Activated CD4-positive, alpha-beta memory T cell treated with anti-CD3 and anti-CD28 coated beads, Interleukin-2, amount 10 ng/mL, durations not matched to agents 7 days and 5 days (primary cell): ENCODE measurements around the gene CTTNBP2. TPM values are rescaled to one million over a fixed set of nuclear protein-coding genes. Genes with fewer than 3 reads are reported as not detected.

ENCODE experiments used
- CTCF ChIA-PET: fragments of 350-600 bp; sonication (Branson Sonifier 250); formaldehyde crosslinking; loops from one replicate; lab custom pipeline; 2021; ENCODE audit warnings: antibody characterized with exemption, inconsistent platforms; lab: Charles Lee
- POLR2A ChIA-PET: fragments of 350-600 bp; sonication (Branson Sonifier 250); formaldehyde crosslinking; loops from one replicate; lab custom pipeline; 2021; ENCODE audit warnings: antibody characterized with exemption; lab: Charles Lee
- DNase-seq: peaks from one replicate; pipeline ENCODE4 v3.0.0-alpha.2; 2020
- H3K27ac Mint-ChIP-seq: one replicate; pipeline ENCODE4 v1.8.0; 2021; ENCODE audit warnings: mild to moderate bottlenecking, mixed read lengths
- H3K27me3 Mint-ChIP-seq: one replicate; pipeline ENCODE4 v1.8.0; 2021; ENCODE audit warnings: mixed read lengths
- H3K36me3 Mint-ChIP-seq: one replicate; pipeline ENCODE4 v1.8.0; 2021; ENCODE audit warnings: low read depth, mixed read lengths
- H3K4me1 Mint-ChIP-seq: one replicate; pipeline ENCODE4 v1.8.0; 2021; ENCODE audit warnings: mixed read lengths
- H3K4me3 Mint-ChIP-seq: one replicate; pipeline ENCODE4 v1.8.0; 2021; ENCODE audit warnings: mild to moderate bottlenecking, mixed read lengths
- H3K9me3 Mint-ChIP-seq: one replicate; pipeline ENCODE4 v1.8.0; 2021; ENCODE audit warnings: mixed read lengths
- total RNA-seq, 2 experiments: library from RNA; stranded (reverse); gene quantifications; one replicate each; pipeline ENCODE4 v1.2.3, GENCODE V29; 2021

Gene CTTNBP2
- total RNA-seq, 2 experiments from 2014 or later = not detected

DNA sequence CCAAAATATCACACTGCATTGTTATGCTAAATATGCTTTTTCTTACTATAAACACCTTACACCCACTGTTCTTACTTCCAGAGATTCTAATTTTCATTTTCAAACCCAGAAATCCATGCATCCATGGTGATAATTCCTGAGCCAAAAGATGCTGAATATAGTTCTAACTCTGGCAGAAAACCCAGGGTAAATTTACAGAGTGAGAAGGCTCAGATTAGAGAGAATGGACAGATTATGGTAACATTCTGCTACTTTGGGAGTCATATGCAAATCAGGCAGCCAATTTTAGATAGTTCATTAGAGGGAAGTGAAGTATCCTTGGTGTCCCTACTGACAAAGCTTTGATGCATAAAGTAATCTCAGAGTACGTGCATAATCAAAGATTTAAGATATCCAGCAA is 15.4 kb upstream of the CTTNBP2 start:
- Mint-ChIP-seq H3K36me3 (no peaks in the 10 kb centered on the region), H3K27me3 (no peaks in the 10 kb centered on the region), H3K4me3 (no peak overlapping the region), H3K9me3 (no peaks in the 10 kb centered on the region), H3K4me1 (no peaks in the 10 kb centered on the region), H3K27ac (no peak overlapping the region)
- DNase-seq = no peak
- POLR2A ChIA-PET = no interaction called here
- CTCF ChIA-PET = no interaction called here

DNA sequence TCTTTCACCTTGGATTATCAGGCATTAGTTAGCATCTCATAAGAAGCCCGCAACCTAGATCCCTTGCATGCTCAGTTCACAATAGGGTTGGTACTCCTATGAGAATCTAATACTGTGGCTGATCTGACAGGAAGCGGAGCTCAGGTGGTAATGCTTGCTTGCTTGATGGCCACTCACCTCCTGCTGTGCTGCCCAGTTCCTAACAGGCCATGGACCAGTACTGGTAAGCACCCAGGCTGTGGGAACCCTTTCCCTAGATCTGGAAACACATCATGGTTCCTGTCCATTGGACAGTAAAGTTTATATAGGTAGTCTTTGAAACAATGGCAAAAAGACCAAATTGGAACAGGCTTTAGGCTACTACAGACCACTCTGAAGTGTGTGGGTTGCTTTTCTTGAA is 9.4 kb upstream of the CTTNBP2 start:
- Mint-ChIP-seq H3K27me3 (no peaks in the 10 kb centered on the region), H3K27ac (no peak overlapping the region), H3K4me3 (no peak overlapping the region), H3K9me3 (no peaks in the 10 kb centered on the region), H3K4me1 (no peaks in the 10 kb centered on the region), H3K36me3 (no peaks in the 10 kb centered on the region)
- no peak for DNase-seq
- ChIA-PET POLR2A (no interaction called here), CTCF (no interaction called here)

DNA sequence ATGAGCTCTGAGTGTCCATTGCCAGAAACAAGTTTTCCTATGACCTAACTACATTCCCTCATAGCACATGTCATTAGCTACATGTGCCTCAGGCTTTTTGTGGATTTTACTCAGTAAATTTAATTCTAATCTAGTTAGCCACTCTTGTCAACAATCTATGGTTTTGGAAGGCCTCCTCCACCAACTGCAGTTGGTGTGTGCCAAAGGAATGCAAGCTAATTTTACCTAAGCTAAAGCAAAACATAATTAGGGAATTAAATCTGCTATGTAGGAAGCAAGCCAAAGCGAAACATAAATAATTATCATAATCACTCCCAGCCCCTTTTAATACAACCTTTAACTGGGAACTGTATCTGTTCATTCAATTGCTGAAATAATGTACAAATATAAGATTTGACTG is 3.5 kb upstream of the CTTNBP2 start:
- DNase-seq = no peak
- no peak overlapping the region for H3K4me3 Mint-ChIP-seq
- H3K27me3 Mint-ChIP-seq = peaks cover 27% of the 10 kb centered on the region
- peaks cover 2% of the 10 kb centered on the region for H3K4me1 Mint-ChIP-seq
- H3K36me3 Mint-ChIP-seq = no peaks in the 10 kb centered on the region
- no peak overlapping the region for H3K27ac Mint-ChIP-seq
- H3K9me3 Mint-ChIP-seq = no peaks in the 10 kb centered on the region
- ChIA-PET POLR2A (no interaction called here), CTCF (no interaction called here)

DNA sequence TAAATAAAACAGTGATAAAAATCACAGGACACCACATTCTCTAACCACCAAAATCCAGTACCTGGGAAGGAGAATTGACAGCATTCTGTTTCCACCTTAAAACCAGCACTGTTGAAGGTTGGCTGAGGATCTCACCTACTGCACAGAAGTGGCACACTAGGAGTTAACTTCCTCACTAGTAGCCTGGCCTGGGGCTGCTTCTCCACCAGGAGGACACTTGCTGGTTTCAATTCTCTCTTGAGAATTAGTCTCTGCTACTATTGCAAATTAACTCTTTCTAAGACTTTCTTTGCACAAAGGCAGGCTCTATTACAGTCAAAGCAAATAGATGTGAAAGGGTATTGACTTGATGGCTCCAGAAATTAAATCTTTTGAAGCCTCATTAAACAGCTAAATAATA is 2.3 kb upstream of the CTTNBP2 start:
- ChIA-PET POLR2A (no interaction called here), CTCF (no interaction called here)
- no peak overlapping the region for H3K4me3 Mint-ChIP-seq
- H3K9me3 Mint-ChIP-seq = no peaks in the 10 kb centered on the region
- no peaks in the 10 kb centered on the region for H3K36me3 Mint-ChIP-seq
- no peak overlapping the region for H3K27ac Mint-ChIP-seq
- DNase-seq = no peak
- H3K27me3 Mint-ChIP-seq = peaks cover 33% of the 10 kb centered on the region
- peaks cover 2% of the 10 kb centered on the region for H3K4me1 Mint-ChIP-seq

DNA sequence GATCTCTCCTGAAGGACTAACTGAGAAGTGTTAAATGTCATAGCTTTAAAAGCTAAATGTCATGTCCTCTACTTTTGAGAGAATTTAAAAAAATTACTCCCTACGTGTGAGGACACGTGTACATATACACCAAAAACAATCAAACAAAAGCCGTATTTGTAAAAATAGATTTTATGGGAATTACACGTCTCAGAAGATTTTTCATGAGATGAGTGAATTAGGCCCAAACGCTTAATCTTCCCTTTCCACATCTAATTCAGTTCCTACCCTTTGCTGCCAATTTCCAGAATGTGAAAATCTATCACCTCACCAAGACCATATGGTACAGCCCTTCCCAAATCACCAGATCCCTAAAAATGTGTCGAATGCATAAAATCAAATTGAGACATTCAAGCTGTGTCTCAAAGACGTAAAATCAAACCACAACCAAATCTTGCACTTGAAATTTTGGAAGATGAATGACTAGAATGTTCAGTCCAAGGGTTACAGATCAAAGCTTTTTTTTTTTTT is 1.0 kb upstream of the CTTNBP2 start:
- Mint-ChIP-seq H3K9me3 (no peaks in the 10 kb centered on the region), H3K27me3 (peaks cover 33% of the 10 kb centered on the region), H3K27ac (no peak overlapping the region), H3K36me3 (no peaks in the 10 kb centered on the region), H3K4me3 (no peak overlapping the region), H3K4me1 (peaks cover 2% of the 10 kb centered on the region)
- no peak for DNase-seq
- ChIA-PET POLR2A (no interaction called here), CTCF (no interaction called here)

DNA sequence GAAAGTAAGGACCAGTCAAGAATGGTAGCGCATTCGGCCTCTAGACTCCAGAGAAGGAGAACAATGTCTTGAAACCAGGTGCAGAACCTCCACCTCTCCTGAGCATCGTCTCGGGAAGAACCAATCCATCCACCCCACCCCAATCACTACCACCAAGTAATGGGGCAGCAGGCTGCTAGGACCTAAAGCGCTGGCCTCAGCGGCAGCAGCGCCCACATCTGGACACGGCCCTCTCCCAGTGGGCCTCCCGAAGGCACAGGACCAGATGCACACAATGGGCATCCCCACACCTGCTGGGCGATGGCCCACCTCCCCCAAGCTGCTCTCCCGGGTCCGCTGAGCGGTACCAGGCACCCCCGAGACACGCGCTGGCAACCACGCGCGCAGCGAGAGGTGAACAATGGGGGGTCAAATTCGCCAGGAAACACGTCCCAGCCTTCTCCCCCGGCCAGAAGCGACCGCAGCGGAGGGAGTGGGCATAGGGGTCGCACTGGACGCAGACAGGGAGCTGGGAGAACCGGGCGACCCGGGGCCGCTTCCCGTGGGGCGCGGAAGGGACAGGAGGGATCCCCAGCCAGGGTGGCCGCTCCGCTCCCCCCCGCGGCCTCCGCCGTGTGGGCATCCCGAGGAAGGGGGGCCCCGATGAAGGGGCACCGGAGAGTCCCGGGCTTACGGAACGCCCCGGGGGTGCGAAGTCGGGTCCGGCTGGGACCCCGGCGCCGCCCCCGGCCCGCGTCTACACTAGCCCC is 506 bp downstream of the CTTNBP2 start:
- H3K4me1 Mint-ChIP-seq = peaks cover 2% of the 10 kb centered on the region
- peaks cover 35% of the 10 kb centered on the region for H3K27me3 Mint-ChIP-seq

DNA sequence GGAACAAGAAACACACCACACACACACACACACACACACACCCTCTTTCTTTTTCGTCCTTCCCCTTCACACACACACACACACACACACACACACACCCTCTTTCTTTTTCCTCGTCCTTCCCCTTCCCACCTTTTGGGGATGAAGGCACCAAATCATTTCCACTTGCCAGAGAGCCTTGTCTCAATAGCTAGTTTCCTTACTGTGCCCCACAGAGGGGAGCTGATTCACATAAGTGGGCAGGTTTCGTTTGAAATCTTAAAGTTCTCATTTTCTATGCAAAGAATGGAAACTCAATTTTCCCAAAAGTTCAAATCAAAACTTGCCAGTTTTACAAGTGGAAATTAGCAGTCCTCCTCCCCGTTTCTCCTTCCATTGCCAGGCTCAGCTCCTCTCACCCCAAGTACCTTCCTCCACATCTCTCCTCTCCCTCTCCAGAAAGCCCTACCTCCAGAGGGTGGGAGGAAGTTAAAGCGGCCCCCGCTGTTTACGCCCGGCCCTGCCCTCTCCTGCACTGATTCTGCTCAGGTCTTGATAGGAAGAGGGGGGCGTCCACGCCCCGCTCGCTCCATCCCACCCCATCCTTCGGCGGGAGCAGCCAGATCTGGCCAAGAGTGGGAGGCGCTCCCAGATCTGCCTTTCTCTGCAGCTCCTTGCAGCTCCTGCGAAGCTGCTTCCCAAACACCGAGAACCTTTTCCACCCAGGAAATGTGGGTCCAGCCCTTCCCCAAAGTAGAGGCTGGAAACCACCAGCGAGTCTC is 1.3 kb downstream of the CTTNBP2 start:
- Mint-ChIP-seq H3K9me3 (no peaks in the 10 kb centered on the region), H3K27ac (no peak overlapping the region), H3K4me1 (peaks cover 2% of the 10 kb centered on the region), H3K27me3 (peaks cover 35% of the 10 kb centered on the region), H3K36me3 (no peaks in the 10 kb centered on the region), H3K4me3 (no peak overlapping the region)
- no peak for DNase-seq
- CTCF ChIA-PET = no interaction called here
- POLR2A ChIA-PET = no interaction called here

More for the DNA sequence above, 506 bp downstream of the CTTNBP2 start:
- no peaks in the 10 kb centered on the region for H3K36me3 Mint-ChIP-seq
- POLR2A ChIA-PET = no interaction called here
- H3K27ac Mint-ChIP-seq = no peak overlapping the region
- DNase-seq = no peak
- no peak overlapping the region for H3K4me3 Mint-ChIP-seq
- no peaks in the 10 kb centered on the region for H3K9me3 Mint-ChIP-seq
- CTCF ChIA-PET = no interaction called here

DNA sequence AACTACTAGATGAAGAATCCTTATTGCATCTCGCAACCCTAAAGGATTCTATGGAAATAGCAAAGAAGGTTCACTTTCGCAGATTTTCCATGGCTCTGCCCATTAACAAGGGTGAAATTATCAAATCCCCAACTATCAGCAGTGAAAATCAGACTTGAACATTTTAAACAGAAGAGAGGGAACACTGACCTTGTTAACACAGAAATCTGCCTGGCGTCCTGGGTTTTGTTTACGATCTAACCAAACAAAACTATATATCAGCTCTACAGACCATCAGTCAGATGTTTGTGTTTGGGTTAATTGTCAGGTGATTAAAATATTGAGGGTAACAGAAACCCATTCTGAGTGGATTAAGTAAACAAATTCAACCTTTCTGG is 1.9 kb downstream of the CTTNBP2 start:
- peaks cover 2% of the 10 kb centered on the region for H3K4me1 Mint-ChIP-seq
- H3K27ac Mint-ChIP-seq = no peak overlapping the region
- peaks cover 35% of the 10 kb centered on the region for H3K27me3 Mint-ChIP-seq
- no peaks in the 10 kb centered on the region for H3K36me3 Mint-ChIP-seq
- no peaks in the 10 kb centered on the region for H3K9me3 Mint-ChIP-seq
- ChIA-PET CTCF (no interaction called here), POLR2A (no interaction called here)
- DNase-seq = no peak
- no peak overlapping the region for H3K4me3 Mint-ChIP-seq

DNA sequence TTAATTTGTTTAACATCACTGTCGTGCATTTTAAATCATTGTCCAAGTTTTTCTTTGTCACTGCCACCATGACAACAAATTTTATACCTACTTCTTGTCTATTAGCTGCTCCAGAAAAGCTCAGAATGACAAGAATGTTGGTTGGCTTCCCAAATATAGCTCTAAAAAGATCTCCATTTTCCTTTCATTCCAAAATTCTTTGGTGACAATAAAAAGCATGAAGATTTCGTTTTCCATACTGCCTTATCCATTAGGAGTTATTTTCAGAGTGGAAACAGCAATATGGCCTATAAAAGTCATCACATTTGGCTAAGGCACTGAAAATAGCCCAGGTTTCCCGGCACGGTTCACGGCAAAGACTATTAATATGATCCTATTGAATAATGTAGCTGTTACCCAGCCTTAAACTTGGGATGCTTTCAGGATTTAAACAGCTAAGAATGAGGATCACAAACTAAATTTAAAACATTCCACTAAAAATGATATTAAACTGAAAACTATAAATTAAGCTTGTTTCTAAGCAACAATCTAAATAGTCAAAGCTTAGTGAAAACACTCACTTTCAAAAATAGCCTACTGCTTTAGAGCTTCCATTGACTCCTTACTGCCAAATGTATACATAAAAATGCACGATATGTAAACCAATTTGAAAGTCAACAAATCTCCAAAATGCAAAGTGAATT is 2.7 kb downstream of the CTTNBP2 start:
- no peak for DNase-seq
- Mint-ChIP-seq H3K9me3 (no peaks in the 10 kb centered on the region), H3K27ac (no peak overlapping the region), H3K4me1 (peaks cover 2% of the 10 kb centered on the region), H3K36me3 (no peaks in the 10 kb centered on the region), H3K27me3 (peaks cover 35% of the 10 kb centered on the region), H3K4me3 (no peak overlapping the region)
- POLR2A ChIA-PET = no interaction called here
- CTCF ChIA-PET = no interaction called here

DNA sequence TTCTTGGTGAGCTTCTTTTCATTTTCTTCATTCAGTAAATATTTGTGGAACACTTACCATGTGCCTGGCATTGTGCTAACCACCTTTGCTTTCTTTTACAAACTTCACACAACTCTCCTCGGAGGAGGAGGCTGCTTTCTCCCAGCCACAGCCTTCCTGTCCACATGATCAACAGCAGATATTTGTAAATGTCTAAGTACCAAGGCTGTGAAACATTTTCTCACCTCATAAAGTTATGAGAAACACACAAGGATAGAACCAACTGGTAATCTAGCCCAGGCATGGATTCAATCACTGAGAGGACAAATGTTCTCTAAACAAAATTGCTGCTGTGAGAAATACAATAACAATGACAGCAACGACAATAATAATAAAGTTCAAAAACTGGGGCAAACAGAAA is 3.9 kb downstream of the CTTNBP2 start:
- ChIA-PET CTCF (no interaction called here), POLR2A (no interaction called here)
- DNase-seq = no peak
- H3K36me3 Mint-ChIP-seq = no peaks in the 10 kb centered on the region
- no peak overlapping the region for H3K4me3 Mint-ChIP-seq
- peaks cover 2% of the 10 kb centered on the region for H3K4me1 Mint-ChIP-seq
- no peaks in the 10 kb centered on the region for H3K9me3 Mint-ChIP-seq
- H3K27me3 Mint-ChIP-seq = peaks cover 27% of the 10 kb centered on the region
- H3K27ac Mint-ChIP-seq = no peak overlapping the region

DNA sequence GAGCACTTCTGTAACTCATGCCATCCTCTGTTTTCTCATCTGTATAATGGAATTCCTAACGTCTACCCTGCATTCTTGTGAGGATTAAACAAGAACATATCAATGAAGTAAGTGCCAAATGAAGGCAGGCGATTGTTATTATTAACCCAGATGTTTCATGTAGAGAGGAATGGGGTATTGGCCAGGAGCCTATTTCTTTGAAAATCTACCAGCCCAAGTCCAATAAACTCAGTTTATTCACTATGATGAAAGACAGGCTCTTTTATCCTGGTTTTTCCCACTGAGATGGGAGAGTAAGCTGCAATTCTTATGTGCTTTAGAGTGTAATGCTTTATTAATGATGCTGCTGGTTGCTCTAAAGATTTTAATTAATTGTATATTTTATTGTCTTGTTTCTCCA is 9.6 kb downstream of the CTTNBP2 start:
- no peaks in the 10 kb centered on the region for H3K27me3 Mint-ChIP-seq
- CTCF ChIA-PET = no interaction called here

DNA sequence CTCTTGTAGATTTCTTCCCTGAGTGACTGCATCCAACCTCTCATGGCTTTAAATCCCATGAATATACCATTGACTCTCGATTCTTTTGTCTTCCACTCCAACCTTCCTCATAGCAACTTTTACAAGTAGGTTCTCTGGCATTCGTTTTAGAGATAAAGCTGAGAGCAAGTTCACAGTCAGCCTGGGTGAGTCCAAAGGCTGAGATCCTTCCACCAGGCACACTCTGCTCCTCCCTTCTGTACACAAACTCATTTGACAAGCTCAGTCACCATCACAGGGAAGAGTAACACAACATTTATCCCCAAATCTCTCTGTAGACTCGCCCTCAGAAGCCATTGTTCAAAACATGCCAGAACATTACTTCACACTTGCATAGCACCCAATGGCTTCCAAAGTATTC is 10.9 kb downstream of the CTTNBP2 start:
- DNase-seq = no peak
- Mint-ChIP-seq H3K36me3 (no peaks in the 10 kb centered on the region), H3K27me3 (no peaks in the 10 kb centered on the region), H3K4me3 (no peak overlapping the region), H3K9me3 (no peaks in the 10 kb centered on the region), H3K4me1 (no peaks in the 10 kb centered on the region), H3K27ac (no peak overlapping the region)
- POLR2A ChIA-PET = no interaction called here
- CTCF ChIA-PET = no interaction called here

More for the DNA sequence above, 9.6 kb downstream of the CTTNBP2 start:
- POLR2A ChIA-PET = no interaction called here
- Mint-ChIP-seq H3K27ac (no peak overlapping the region), H3K9me3 (no peaks in the 10 kb centered on the region), H3K4me1 (no peaks in the 10 kb centered on the region), H3K4me3 (no peak overlapping the region), H3K36me3 (no peaks in the 10 kb centered on the region)
- DNase-seq = no peak

DNA sequence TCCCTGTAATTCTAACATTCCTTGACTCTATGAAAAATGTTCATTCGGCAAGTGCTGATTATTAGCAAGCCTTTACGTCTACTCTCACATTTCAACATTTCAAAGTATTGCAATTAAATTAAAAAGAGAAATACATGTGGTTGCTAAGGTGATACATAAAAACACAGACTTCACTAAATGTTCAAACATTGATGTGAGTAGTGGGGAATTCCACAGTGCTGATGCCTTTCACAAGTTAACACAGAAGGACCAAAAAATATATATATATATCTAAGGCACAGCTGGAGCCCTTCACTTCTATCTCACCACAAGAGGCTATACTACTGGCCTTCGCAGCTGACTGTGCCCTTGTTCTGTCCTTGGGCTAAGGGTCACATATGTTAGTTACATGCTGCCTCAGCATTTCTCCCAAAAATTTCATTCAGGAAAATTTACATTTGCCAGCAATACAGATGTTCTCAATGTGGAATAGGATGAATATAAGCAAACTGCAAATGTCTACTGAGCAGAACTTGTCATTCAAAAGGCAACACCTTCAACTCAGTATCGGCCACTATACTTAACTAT is 13.9 kb downstream of the CTTNBP2 start:
- no peaks in the 10 kb centered on the region for H3K9me3 Mint-ChIP-seq
- DNase-seq = no peak
- H3K36me3 Mint-ChIP-seq = no peaks in the 10 kb centered on the region
- no peaks in the 10 kb centered on the region for H3K4me1 Mint-ChIP-seq
- H3K27me3 Mint-ChIP-seq = no peaks in the 10 kb centered on the region
- POLR2A ChIA-PET = no interaction called here
- H3K27ac Mint-ChIP-seq = no peak overlapping the region
- CTCF ChIA-PET = no interaction called here
- no peak overlapping the region for H3K4me3 Mint-ChIP-seq
